GM12878 (cell line): ENCODE data around the gene SLC9A3. TPM values are rescaled to one million over a fixed set of nuclear protein-coding genes. Genes with fewer than 3 reads are reported as not detected.
"Not testable (repeated sequence)": the region's sequence is repeated elsewhere in the genome, so short reads cannot be mapped to it uniquely, and the experiment has no call there.

Experiments used
- ATAC-seq: fragments of 200-7000 bp; cut with Tn5 transposase; 3 replicates; pipeline ENCODE4 v1.9.1; 2020; ENCODE audit warnings: mild to moderate bottlenecking, moderate library complexity
- BruUV-seq: library from RNA; stranded (reverse); fragments of 400-500 nt; replicated peaks from 2 replicates; lab custom pipeline; 2021; lab: Mats Ljungman, UMichigan
- CTCF ChIA-PET: fragments of 300-600 bp; sonication (Branson Sonifier 250); formaldehyde crosslinking; extraction: SDS; loops from one replicate; lab custom pipeline; 2021; ENCODE audit warnings: inconsistent platforms; lab: Yijun Ruan, JAX
- POLR2A ChIA-PET: fragments of 350-600 bp; formaldehyde crosslinking; extraction: SDS; loops from one replicate; lab custom pipeline; 2021; ENCODE audit warnings: inconsistent platforms; lab: Charles Lee
- RAD21 ChIA-PET: fragments of 300-600 bp; sonication (Branson Sonifier 250); formaldehyde crosslinking; loops from one replicate; lab custom pipeline; 2023; ENCODE audit warnings: antibody characterized with exemption; ENCODE audit not compliant: unreplicated experiment; lab: Charles Lee
- SMC1A ChIA-PET: fragments of 300-600 bp; sonication (Branson Sonifier 250); formaldehyde crosslinking; loops from one replicate; lab custom pipeline; 2023; ENCODE audit not compliant: unreplicated experiment, uncharacterized antibody; lab: Charles Lee
- DNase-seq: peaks from one replicate; pipeline ENCODE4 v3.0.0-alpha.2; 2011; ENCODE audit warnings: low read depth, low spot score
- FAIRE-seq: peaks from 3 replicates; lab custom pipeline; 2011; peaks lifted over from hg19 to GRCh38; lab: Jason Lieb, UNC
- H2AFZ ChIP-seq: 2 replicates; pipeline ENCODE4 v1.6.0; 2011; ENCODE audit warnings: low read depth, low read length, control low read depth; ENCODE audit not compliant: control insufficient read depth
- H3K27ac ChIP-seq: 2 replicates; pipeline ENCODE4 v1.5.1; 2011; ENCODE audit warnings: control low read depth; ENCODE audit not compliant: control insufficient read depth, insufficient read depth
- H3K27me3 ChIP-seq, 2 experiments: replicated peaks in 1 of 2; 2 replicates each; pipeline versions ENCODE4 v1.6.0 to v1.6.1; 2011; ENCODE audit warnings: low read length in 1 of 2; ENCODE audit not compliant: control insufficient read depth in 2 of 2, insufficient read depth in 2 of 2
- H3K36me3 ChIP-seq, 2 experiments: 2 replicates each; pipeline ENCODE4 v1.5.1; 2011; ENCODE audit warnings: low read length in 1 of 2; ENCODE audit not compliant: control insufficient read depth in 2 of 2, insufficient read depth in 2 of 2
- H3K4me1 ChIP-seq: 2 replicates; pipeline ENCODE4 v1.6.1; 2011; ENCODE audit warnings: mild to moderate bottlenecking, low read length, moderate library complexity, mixed read lengths; ENCODE audit not compliant: control insufficient read depth, insufficient read depth
- H3K4me2 ChIP-seq: 2 replicates; pipeline ENCODE4 v1.6.0; 2011; ENCODE audit warnings: control low read depth; ENCODE audit not compliant: control insufficient read depth, insufficient read depth
- H3K4me3 ChIP-seq: fragments of 200-600 bp; sonication (generic); 2 replicates; pipeline ENCODE4 v1.5.1; 2016
- H3K79me2 ChIP-seq: 2 replicates; pipeline ENCODE4 v1.6.0; 2011; ENCODE audit warnings: low read length; ENCODE audit not compliant: control insufficient read depth, insufficient read depth
- H3K9ac ChIP-seq: 2 replicates; pipeline ENCODE4 v1.8.0; 2011; ENCODE audit warnings: low read length, control low read depth, mixed read lengths; ENCODE audit not compliant: control insufficient read depth, insufficient read depth
- H3K9me3 ChIP-seq: replicated peaks from 3 replicates; pipeline ENCODE4 v1.5.1; 2011; ENCODE audit warnings: mild to moderate bottlenecking, low read length; ENCODE audit not compliant: control insufficient read depth, insufficient read depth
- H4K20me1 ChIP-seq: 2 replicates; pipeline ENCODE4 v1.6.0; 2011; ENCODE audit not compliant: control insufficient read depth, insufficient read depth
- CHD1 ChIP-seq: IDR thresholded peaks from 2 replicates; pipeline ENCODE4 v1.6.1; 2012; ENCODE audit warnings: low read depth, low read length, improper control_type of control experiment
- FOS ChIP-seq: IDR thresholded peaks from 3 replicates; pipeline ENCODE4 v1.6.1; 2011; ENCODE audit warnings: borderline replicate concordance; ENCODE audit not compliant: insufficient read length; ENCODE audit errors: extremely low read depth
- FOXK2 ChIP-seq: fragments of 450-650 bp; IDR thresholded peaks from 2 replicates; pipeline ENCODE4 v1.6.1; 2017; ENCODE audit warnings: mild to moderate bottlenecking, moderate library complexity
- HDAC6 ChIP-seq: fragments of 200-600 bp; sonication (generic); IDR thresholded peaks from one replicate; pipeline ENCODE4 v1.8.0; 2017; ENCODE audit warnings: antibody characterized with exemption; ENCODE audit not compliant: unreplicated experiment
- IKZF2 ChIP-seq, 2 experiments: fragments of 450-650 bp; IDR thresholded peaks; 2 replicates each; pipeline ENCODE4 v1.6.1; 2017; ENCODE audit warnings: mild to moderate bottlenecking in 2 of 2, moderate library complexity in 2 of 2
- LARP7 ChIP-seq: fragments of 450-650 bp; IDR thresholded peaks from 2 replicates; pipeline ENCODE4 v1.6.1; 2017; ENCODE audit warnings: mild to moderate bottlenecking
- MTA2 ChIP-seq: fragments of 450-650 bp; IDR thresholded peaks from 2 replicates; pipeline ENCODE4 v1.6.1; 2016; ENCODE audit warnings: low read depth, mild to moderate bottlenecking, moderate library complexity
- MYC ChIP-seq: IDR thresholded peaks from 2 replicates; pipeline ENCODE4 v1.6.1; 2011; ENCODE audit warnings: mild to moderate bottlenecking, low read length, moderate library complexity, inconsistent platforms; ENCODE audit not compliant: insufficient read depth, insufficient replicate concordance, insufficient read length, severe bottlenecking
- NR2C1 ChIP-seq: fragments of 450-650 bp; IDR thresholded peaks from 2 replicates; pipeline ENCODE4 v1.6.1; 2017; ENCODE audit warnings: antibody characterized with exemption, mild to moderate bottlenecking, moderate library complexity
- POLR2AphosphoS2 ChIP-seq: IDR thresholded peaks from 2 replicates; pipeline ENCODE4 v1.6.1; 2011; ENCODE audit warnings: low read depth, mild to moderate bottlenecking, low read length, improper control_type of control experiment, moderate library complexity
- POU2F2 ChIP-seq: IDR thresholded peaks from 3 replicates; pipeline ENCODE4 v1.6.1; 2011; ENCODE audit warnings: low read depth, mild to moderate bottlenecking, low read length, borderline replicate concordance
- SMARCA5 ChIP-seq: fragments of 450-650 bp; IDR thresholded peaks from 2 replicates; pipeline ENCODE4 v1.6.1; 2017; ENCODE audit warnings: mild to moderate bottlenecking
- STAT1 ChIP-seq: fragments of 450-650 bp; conservative IDR thresholded peaks from 2 replicates; pipeline ENCODE4 v1.6.1; 2014; ENCODE audit warnings: antibody characterized with exemption, mild to moderate bottlenecking
- WGBS: methylation state at CpG from one replicate; pipeline ENCODE4 v1.1.6; 2016; ENCODE audit warnings: low lambda C conversion rate; ENCODE audit not compliant: insufficient replicate concordance, insufficient coverage; ENCODE audit errors: missing lambda C conversion rate; 5-methylcytosine and 5-hydroxymethylcytosine counted together
- in situ Hi-C: fragments of 300-500 bp; cut with MboI; formaldehyde crosslinking; loops from 9 replicates; pipeline ENCODE4 v1.14.3; 2018; ENCODE audit warnings: mixed read lengths
- intact Hi-C: fragments of 100-400 bp; cut with micrococcal nuclease; formaldehyde crosslinking; loops from one replicate; pipeline ENCODE4 v1.14.2; 2022; ENCODE audit not compliant: unreplicated experiment
- polyA plus RNA-seq, 11 experiments: library from polyadenylated mRNA; depleted of rRNA in 4 of 11; unstranded in 6 of 11; stranded (reverse) in 5 of 11; fragments of >200 nt; fragmentation: Nextera tagmentation in 4 of 11; fragmentation: Illumina TruSeq in 1 of 11; extraction: Ambion mirVana in 4 of 11; extraction: Trizol in 1 of 11; gene quantifications; 1 replicate in 1 of 11; 2 replicates in 10 of 11; pipeline versions ENCODE4 v1.2.1 to v1.2.3, GENCODE V29; 2011 to 2016; ENCODE audit warnings: inconsistent platforms in 2 of 11, missing spikeins in 2 of 11, low read depth in 1 of 11
- total RNA-seq, 4 experiments: library from RNA; depleted of rRNA in 3 of 4; stranded (reverse); fragments of >200 nt in 3 of 4; fragmentation: Illumina TruSeq in 1 of 4; extraction: Trizol in 1 of 4; gene quantifications; 2 replicates each; pipeline versions ENCODE4 v1.2.1 to v1.2.3, GENCODE V29; 2013 to 2021
- TF ChIP-seq, protein P1 (sequence below): fragments of 450-650 bp; IDR thresholded peaks from 2 replicates; pipeline ENCODE4 v1.6.1; 2017; ENCODE audit warnings: mild to moderate bottlenecking
- TF ChIP-seq, protein P2 (sequence below): IDR thresholded peaks from 2 replicates; pipeline ENCODE4 v1.6.1; 2011; ENCODE audit warnings: low read depth, mild to moderate bottlenecking, low read length, moderate library complexity, borderline replicate concordance; ENCODE audit errors: extremely low read depth

SLC9A3 gene
- total and polyA plus RNA-seq, 10 of the 15 experiments (the other 5 are each of a cell fraction or from before 2014, with no cell fraction given) = 0.04 to 5.2 (median 2.3) TPM; not detected in 1

DNA sequence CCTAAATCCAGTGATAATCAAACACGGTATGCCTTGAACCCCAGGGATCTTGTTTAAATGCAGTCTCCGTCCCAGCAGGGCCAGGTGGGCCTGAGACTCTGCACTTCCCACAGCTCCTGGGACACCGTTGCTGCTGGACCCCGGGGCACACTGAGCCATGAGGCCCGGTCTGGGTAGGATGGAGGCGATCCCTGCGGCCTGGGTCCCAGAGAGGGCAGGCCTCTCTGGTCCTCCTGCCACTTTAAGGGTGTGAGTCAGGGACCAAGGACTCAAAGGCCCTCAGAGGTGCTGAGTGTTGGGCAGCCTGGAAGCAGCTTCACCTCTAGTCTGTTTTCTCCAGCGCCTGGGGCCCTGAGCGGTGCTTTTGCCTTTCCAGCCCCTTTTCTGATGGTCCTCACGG is 34.1 kb upstream of the SLC9A3 start:
- Histone ChIP-seq H3K27ac (no peak overlapping the region), H3K79me2 (no peaks in the 10 kb centered on the region), H3K9me3 (no peaks in the 10 kb centered on the region)
- POLR2A ChIA-PET = no interaction called here
- TF ChIP-seq STAT1 (no peak), CHD1 (no peak), MYC (no peak), FOS (no peak), FOXK2 (no peak), LARP7 (no peak), NR2C1 (no peak), HDAC6 (no peak), MTA2 (no peak), IKZF2 (IDR thresholded peaks at IDR 0.05) (no peak), SMARCA5 (no peak), POU2F2 (no peak), POLR2AphosphoS2 (no peak)
- TF ChIP-seq, protein P1, sequence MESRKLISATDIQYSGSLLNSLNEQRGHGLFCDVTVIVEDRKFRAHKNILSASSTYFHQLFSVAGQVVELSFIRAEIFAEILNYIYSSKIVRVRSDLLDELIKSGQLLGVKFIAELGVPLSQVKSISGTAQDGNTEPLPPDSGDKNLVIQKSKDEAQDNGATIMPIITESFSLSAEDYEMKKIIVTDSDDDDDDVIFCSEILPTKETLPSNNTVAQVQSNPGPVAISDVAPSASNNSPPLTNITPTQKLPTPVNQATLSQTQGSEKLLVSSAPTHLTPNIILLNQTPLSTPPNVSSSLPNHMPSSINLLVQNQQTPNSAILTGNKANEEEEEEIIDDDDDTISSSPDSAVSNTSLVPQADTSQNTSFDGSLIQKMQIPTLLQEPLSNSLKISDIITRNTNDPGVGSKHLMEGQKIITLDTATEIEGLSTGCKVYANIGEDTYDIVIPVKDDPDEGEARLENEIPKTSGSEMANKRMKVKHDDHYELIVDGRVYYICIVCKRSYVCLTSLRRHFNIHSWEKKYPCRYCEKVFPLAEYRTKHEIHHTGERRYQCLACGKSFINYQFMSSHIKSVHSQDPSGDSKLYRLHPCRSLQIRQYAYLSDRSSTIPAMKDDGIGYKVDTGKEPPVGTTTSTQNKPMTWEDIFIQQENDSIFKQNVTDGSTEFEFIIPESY = no peak
- TF ChIP-seq, protein P2, sequence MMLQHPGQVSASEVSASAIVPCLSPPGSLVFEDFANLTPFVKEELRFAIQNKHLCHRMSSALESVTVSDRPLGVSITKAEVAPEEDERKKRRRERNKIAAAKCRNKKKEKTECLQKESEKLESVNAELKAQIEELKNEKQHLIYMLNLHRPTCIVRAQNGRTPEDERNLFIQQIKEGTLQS = no peak
- TF ChIP-seq, all 136 proteins: peak for 0
- no peak overlapping the region for H3K4me3 ChIP-seq
- ChIA-PET SMC1A (no interaction called here), RAD21 (no interaction called here), CTCF (no interaction called here)
- no peaks in the 10 kb centered on the region for H3K36me3 ChIP-seq
- in situ Hi-C loops (loop anchor here (5.0 kb wide), 1 partner anchor 34 kb away; no protein-coding TSS in a partner anchor), intact Hi-C loops (no loop called here)
- ATAC-seq (no peak; the same call in 2 of the 3 replicates), FAIRE-seq (no peak), DNase-seq (no peak)
- no peaks in the 10 kb centered on the region for H3K27me3 ChIP-seq
- H2AFZ ChIP-seq = no peak overlapping the region
- no peak overlapping the region for H3K9ac ChIP-seq
- no peaks in the 10 kb centered on the region for H3K4me1 ChIP-seq
- no TSS peak for BruUV-seq
- 58% methylated on average over 10 of the region's 10 CpGs for WGBS
- no peak overlapping the region for H3K4me2 ChIP-seq
- H4K20me1 ChIP-seq = no peaks in the 10 kb centered on the region

DNA sequence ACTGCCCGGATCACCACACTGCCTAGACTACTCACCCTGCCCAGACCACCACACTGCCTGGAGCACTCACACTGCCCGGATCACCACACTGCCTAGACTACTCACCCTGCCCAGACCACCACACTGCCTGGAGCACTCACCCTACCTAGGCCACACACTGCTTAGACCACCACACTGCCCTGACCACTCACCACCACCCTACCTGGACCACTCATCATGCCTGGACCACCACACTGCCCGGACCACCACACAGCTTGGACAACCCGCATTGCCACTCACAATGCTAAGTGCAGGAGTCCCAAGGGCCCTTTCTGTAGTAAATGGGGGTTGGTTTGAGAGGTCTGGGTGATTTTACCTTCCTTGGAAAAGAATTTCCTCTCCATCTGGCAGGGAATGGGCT is 33.7 kb upstream of the SLC9A3 start:
- POLR2A ChIA-PET, RAD21 ChIA-PET, H4K20me1 ChIP-seq, H3K79me2 ChIP-seq, SMC1A ChIA-PET, FAIRE-seq, H3K4me2 ChIP-seq, H2AFZ ChIP-seq, BruUV-seq, H3K4me1 ChIP-seq, intact Hi-C loops, H3K27ac ChIP-seq, DNase-seq, H3K36me3 ChIP-seq, H3K9ac ChIP-seq, H3K4me3 ChIP-seq, ATAC-seq, H3K9me3 ChIP-seq, CTCF ChIA-PET, H3K27me3 ChIP-seq: not testable (repeated sequence)
- in situ Hi-C loops = loop anchor here (5.0 kb wide), 1 partner anchor 34 kb away; no protein-coding TSS in a partner anchor
- 84% methylated on average over 3 of the region's 4 CpGs for WGBS
